Stomach (tissue), 9 donors: ENCODE results near the gene ITGB2. TPM values are rescaled to one million over a fixed set of nuclear protein-coding genes. Genes with fewer than 3 reads are reported as not detected.

Experiments used
- DNase-seq, 2 donors: peaks; one replicate each; pipeline versions ENCODE4 v3.0.0 to v3.0.0-alpha.2; 2013 to 2019
- H3K27ac ChIP-seq, 5 donors: fragments of 200-600 bp in 4 of 5; sonication (generic) in 4 of 5; one replicate each; pipeline ENCODE4 v1.5.1; 2013 to 2019; ENCODE audit warnings: mild to moderate bottlenecking in 1 of 5, moderate library complexity in 1 of 5
- H3K27me3 ChIP-seq, 3 donors: fragments of 200-600 bp; sonication (generic); one replicate each; pipeline ENCODE4 v1.5.1; 2017 to 2019; ENCODE audit warnings: mixed run types in 1 of 3
- H3K36me3 ChIP-seq, 4 donors: fragments of 200-600 bp; sonication (generic); 1 replicate in 3 of 4; 2 replicates in 1 of 4; pipeline ENCODE4 v1.5.1; 2016 to 2019
- H3K4me1 ChIP-seq, 4 donors: fragments of 200-600 bp; sonication (generic); one replicate each; pipeline ENCODE4 v1.5.1; 2016 to 2019
- H3K4me3 ChIP-seq, 4 donors: fragments of 200-600 bp; sonication (generic) in 3 of 4; one replicate each; pipeline ENCODE4 v1.5.1; 2016 to 2019; ENCODE audit warnings: mild to moderate bottlenecking in 1 of 4
- H3K9me3 ChIP-seq, 4 donors: fragments of 200-600 bp; sonication (generic); one replicate each; pipeline ENCODE4 v1.5.1; 2016 to 2019
- EP300 ChIP-seq: sonication (generic); formaldehyde crosslinking; IDR thresholded peaks from one replicate; pipeline ENCODE4 v1.6.1; 2017; ENCODE audit warnings: antibody characterized with exemption
- POLR2A ChIP-seq, 4 donors: fragments of 450-650 bp; IDR thresholded peaks; one replicate each; pipeline ENCODE4 v1.6.1; 2016; ENCODE audit warnings: antibody characterized with exemption in 4 of 4, control low read depth in 2 of 4, mild to moderate bottlenecking in 1 of 4, moderate library complexity in 1 of 4
- POLR2AphosphoS5 ChIP-seq, 3 donors: sonication (generic); formaldehyde crosslinking; IDR thresholded peaks; one replicate each; pipeline ENCODE4 v1.6.1; 2016; ENCODE audit warnings: antibody characterized with exemption in 3 of 3
- WGBS, 5 donors: extraction: QIAGEN DNeasy Blood & Tissue Kit in 3 of 5; methylation state at CpG; one replicate each; pipeline versions ENCODE4 v1.1.5 to v1.1.7; 2013 to 2018; 5-methylcytosine and 5-hydroxymethylcytosine counted together
- intact Hi-C: fragments of 100-400 bp; cut with DNase I; formaldehyde crosslinking; loops from one replicate; pipeline ENCODE4 v1.15.1; 2023; ENCODE audit warnings: low total_unique reads
- polyA plus RNA-seq, 3 donors: library from polyadenylated mRNA; stranded (reverse); fragments of 200-250 nt; gene quantifications; one replicate each; pipeline ENCODE4 v1.2.3, GENCODE V29; 2013
- total RNA-seq, 5 donors: library from RNA; depleted of rRNA; stranded (reverse); fragments of >200 nt; gene quantifications; one replicate each; pipeline versions ENCODE4 v1.1.0 to v1.2.3, GENCODE V29; 2014 to 2016
- TF ChIP-seq, protein P1 (sequence below), 7 experiments: fragments of 450-650 bp in 4 of 7; fragments of 200-600 bp in 3 of 7; sonication (generic) in 3 of 7; IDR thresholded peaks; one replicate each; pipeline ENCODE4 v1.5.1; 2016 to 2019; ENCODE audit warnings: antibody characterized with exemption in 7 of 7, control low read depth in 2 of 7, mild to moderate bottlenecking in 1 of 7
- donor health status: healthy with polysubstance abuse.
- donor health status: Bipolar disorder and iron deficiency.
- donor health status: healthy.

Gene ITGB2
- total and polyA plus RNA-seq, 8 donors: 3.5 to 72.2 (median 15.1) TPM

DNA sequence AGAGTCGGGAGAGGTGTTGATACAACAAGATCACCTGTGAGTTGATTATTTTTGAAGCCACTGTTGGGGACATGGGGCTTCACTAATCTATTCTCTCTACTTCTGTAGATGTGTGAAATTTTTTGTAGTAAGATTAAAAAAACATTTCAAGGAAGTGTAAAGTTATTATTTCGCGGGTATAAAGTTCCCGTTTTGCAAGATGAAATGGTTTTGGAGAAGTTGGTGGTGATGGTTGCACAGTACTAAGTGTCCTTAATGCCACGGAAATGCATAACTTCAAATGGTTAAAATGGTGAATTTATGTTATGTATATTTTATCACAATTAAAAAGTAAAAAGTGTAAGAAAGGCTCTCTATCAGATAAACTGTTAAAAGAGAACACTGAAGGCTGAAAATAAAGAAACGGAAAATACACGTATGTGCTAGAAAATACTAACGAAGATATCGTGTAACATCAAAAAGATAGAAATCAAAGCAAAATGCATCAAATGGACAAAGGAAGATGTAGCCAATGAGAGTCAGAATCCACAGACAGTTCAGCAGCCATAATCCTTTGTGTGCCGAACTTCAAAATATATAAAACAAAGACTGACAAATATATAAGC, 2.9 kb upstream of the ITGB2 start:
- WGBS, 5 donors: 74 to 88% (median 80%) methylated on average over 10 of the region's 10 CpGs
- intact Hi-C loops: no loop called here

DNA sequence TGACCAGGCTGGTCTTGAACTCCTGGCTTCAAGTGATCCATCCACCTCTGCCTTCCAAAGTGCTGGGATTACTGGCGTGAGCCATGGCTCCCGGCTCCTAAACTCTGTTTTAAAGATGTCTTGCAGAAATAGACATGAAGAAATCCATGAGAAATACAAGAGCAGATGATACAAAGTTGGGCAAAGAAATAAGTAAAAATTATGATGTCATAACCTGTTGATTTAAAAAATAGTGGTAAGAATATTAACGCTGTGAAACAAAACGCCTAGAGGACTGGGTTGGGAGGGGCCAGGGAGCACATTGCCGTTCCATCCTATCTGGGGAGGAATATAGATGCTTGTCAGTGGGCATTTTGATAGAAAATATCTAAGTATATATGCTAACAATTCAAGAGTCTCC, 1.2 kb upstream of the ITGB2 start:
- peak overlapping the region in 1 of 5 donors; percentile 63 for H3K27ac ChIP-seq
- DNase-seq: no peak
- peaks cover 0 to 51% (median 25%) of the 10 kb centered on the region in 3 donors for H3K27me3 ChIP-seq
- peaks cover 0 to 43% (median 6%) of the 10 kb centered on the region in 4 donors for H3K4me1 ChIP-seq
- H3K4me3 ChIP-seq: no peak overlapping the region
- intact Hi-C loops: no loop called here
- H3K9me3 ChIP-seq: no peaks in the 10 kb centered on the region
- no peak for TF ChIP-seq POLR2AphosphoS5 (IDR thresholded peaks at IDR 0.05)
- TF ChIP-seq POLR2A (IDR thresholded peaks at IDR 0.05): no peak
- TF ChIP-seq, protein P1, sequence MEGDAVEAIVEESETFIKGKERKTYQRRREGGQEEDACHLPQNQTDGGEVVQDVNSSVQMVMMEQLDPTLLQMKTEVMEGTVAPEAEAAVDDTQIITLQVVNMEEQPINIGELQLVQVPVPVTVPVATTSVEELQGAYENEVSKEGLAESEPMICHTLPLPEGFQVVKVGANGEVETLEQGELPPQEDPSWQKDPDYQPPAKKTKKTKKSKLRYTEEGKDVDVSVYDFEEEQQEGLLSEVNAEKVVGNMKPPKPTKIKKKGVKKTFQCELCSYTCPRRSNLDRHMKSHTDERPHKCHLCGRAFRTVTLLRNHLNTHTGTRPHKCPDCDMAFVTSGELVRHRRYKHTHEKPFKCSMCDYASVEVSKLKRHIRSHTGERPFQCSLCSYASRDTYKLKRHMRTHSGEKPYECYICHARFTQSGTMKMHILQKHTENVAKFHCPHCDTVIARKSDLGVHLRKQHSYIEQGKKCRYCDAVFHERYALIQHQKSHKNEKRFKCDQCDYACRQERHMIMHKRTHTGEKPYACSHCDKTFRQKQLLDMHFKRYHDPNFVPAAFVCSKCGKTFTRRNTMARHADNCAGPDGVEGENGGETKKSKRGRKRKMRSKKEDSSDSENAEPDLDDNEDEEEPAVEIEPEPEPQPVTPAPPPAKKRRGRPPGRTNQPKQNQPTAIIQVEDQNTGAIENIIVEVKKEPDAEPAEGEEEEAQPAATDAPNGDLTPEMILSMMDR (IDR thresholded peaks at IDR 0.05): no peak
- TF ChIP-seq EP300: no peak
- H3K36me3 ChIP-seq: peaks cover 0 to 3% (median 0%) of the 10 kb centered on the region in 4 donors
- WGBS, 5 donors: 71 to 84% (median 79%) methylated on average over 5 of the region's 5 CpGs

More for the DNA sequence above, 2.9 kb upstream of the ITGB2 start:
- Histone ChIP-seq H3K27me3 (peaks cover 0 to 64% (median 34%) of the 10 kb centered on the region in 3 donors), H3K9me3 (no peaks in the 10 kb centered on the region), H3K36me3 (no peaks in the 10 kb centered on the region), H3K27ac (no peak overlapping the region), H3K4me3 (no peak overlapping the region), H3K4me1 (peaks cover 5 to 43% (median 14%) of the 10 kb centered on the region in 4 donors)
- no peak for DNase-seq
- TF ChIP-seq, protein P1 (IDR thresholded peaks at IDR 0.05): no peak
- TF ChIP-seq EP300 (no peak), POLR2AphosphoS5 (IDR thresholded peaks at IDR 0.05) (no peak), POLR2A (IDR thresholded peaks at IDR 0.05) (no peak)

DNA sequence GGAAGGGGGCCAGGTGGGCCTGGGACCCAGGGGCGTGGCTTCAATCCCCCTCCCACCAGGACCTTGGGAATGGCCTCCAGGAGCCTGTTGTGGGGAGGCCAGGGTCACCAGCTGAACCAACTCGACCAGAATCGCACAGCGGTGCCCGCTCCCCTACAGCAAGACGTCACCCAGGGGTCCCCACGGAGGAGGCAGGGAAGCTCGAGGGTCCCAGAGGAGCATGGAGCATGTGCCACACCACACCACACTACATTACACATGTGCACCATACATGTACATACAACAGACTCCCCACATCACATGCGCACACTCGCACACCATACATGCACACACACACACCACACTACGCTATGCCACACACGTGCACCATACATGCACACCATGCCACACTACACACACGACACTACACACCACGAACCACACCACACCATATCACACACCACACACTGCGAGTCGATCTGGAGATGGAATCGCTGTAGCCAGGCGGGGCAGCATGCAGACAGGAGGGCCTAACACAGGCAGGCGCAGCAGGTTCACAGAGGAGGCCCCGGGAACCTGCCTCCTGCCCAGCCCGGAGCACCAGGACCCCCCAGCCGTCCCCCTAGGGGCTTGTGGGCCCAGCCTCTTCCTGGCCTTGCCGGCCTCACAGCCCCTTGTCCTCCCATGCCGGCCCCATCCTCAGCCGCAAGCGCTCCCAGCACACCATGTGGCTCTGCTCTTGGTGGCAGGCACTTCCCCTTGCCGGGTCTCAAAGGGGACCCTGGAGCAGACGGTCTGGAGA, 596 bp downstream of the ITGB2 start:
- 50 to 73% (median 58%) methylated on average over 17 to 28 of the region's 28 CpGs for WGBS, 5 donors
- H3K27ac ChIP-seq: peak overlapping the region in 4 of 5 donors; percentile 13 to 79 (median 60)
- H3K4me1 ChIP-seq: peaks cover 0 to 36% (median 4%) of the 10 kb centered on the region in 4 donors
- H3K36me3 ChIP-seq: peaks cover 0 to 3% (median 0%) of the 10 kb centered on the region in 4 donors
- TF ChIP-seq, protein P1 (IDR thresholded peaks at IDR 0.05): no peak
- no peak for TF ChIP-seq POLR2A (IDR thresholded peaks at IDR 0.05)
- no peak for TF ChIP-seq POLR2AphosphoS5 (IDR thresholded peaks at IDR 0.05)
- TF ChIP-seq EP300: no peak
- H3K27me3 ChIP-seq: peaks cover 0 to 38% (median 25%) of the 10 kb centered on the region in 3 donors
- H3K9me3 ChIP-seq: no peaks in the 10 kb centered on the region
- intact Hi-C loops: no loop called here
- H3K4me3 ChIP-seq: peak overlapping the region; percentile 28 to 52 (median 44)
- no peak for DNase-seq

DNA sequence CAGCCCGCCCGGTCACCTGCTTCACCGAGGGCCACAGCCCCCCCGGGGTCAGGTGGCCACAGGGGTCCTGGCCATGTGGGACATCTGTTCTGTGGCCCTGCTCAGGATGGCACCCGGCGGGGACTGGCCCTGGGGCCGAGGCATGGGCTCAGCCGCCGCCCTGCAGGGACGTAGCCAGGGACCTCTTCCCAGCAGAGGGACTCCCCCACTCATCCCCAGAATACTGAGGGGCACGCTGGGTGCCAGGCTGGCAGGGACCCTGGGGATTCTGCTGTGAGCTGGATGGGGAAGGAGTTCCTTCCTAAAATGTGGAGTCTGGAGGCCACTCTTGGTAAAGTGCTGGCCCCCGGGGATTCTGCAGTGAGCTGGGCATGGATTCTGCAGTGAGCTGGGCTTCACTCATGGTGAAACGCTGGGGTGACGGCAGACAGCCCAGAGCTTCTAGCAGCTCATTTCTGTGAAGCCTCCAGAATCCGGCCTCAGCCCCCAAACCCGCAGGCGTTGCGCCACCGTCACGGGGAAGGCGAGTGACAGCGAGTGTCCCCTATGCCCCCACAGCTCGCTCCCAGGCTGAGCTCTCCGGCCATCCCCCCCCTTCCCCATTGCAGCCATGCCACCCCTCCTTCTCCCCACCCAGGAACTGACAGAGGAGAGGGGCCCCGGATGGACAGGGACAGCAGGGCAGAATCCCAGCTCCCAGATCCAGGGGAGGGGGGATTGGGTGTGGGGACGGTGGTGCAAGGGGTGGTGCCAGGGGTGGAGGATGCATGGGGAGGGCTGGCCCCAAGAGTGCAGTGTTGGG, 1.4 kb downstream of the ITGB2 start:
- Histone ChIP-seq H3K27ac (peak overlapping the region in 3 of 5 donors; percentile 33 to 79 (median 63)), H3K4me1 (peaks cover 0 to 37% (median 9%) of the 10 kb centered on the region in 4 donors), H3K27me3 (peaks cover 0 to 38% (median 25%) of the 10 kb centered on the region in 3 donors), H3K4me3 (peak overlapping the region; percentile 28 to 52 (median 44)), H3K9me3 (no peaks in the 10 kb centered on the region), H3K36me3 (peaks cover 0 to 3% (median 0%) of the 10 kb centered on the region in 4 donors)
- TF ChIP-seq, protein P1 (IDR thresholded peaks at IDR 0.05): no peak
- TF ChIP-seq POLR2A (IDR thresholded peaks at IDR 0.05) (no peak), EP300 (no peak), POLR2AphosphoS5 (IDR thresholded peaks at IDR 0.05) (no peak)
- 36 to 68% (median 51%) methylated on average over 8 to 22 of the region's 26 CpGs for WGBS, 5 donors
- intact Hi-C loops: no loop called here
- no peak for DNase-seq
